Endothelial cell of umbilical vein (primary cell): ENCODE results near the gene FMN2.

Experiments used
- GATA2 ChIP-seq: IDR thresholded peaks from 2 replicates; pipeline ENCODE4 v1.7.0; 2011; ENCODE audit warnings: low read depth, mild to moderate bottlenecking, moderate library complexity, mixed read lengths, low read length; ENCODE audit not compliant: insufficient read length, insufficient read depth
- TF ChIP-seq, protein P1 (sequence below): IDR thresholded peaks from 2 replicates; pipeline ENCODE4 v1.6.1; 2011; ENCODE audit not compliant: insufficient read depth, insufficient read length

- TF ChIP-seq, protein P1, sequence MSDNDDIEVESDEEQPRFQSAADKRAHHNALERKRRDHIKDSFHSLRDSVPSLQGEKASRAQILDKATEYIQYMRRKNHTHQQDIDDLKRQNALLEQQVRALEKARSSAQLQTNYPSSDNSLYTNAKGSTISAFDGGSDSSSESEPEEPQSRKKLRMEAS = no peak
- no peak for TF ChIP-seq GATA2
These were observed 294.6 kb downstream of the FMN2 start for GRCh38 chr1:240385985-240386978.
